Mesothelial cell of epicardium (in vitro differentiated cells): Measurements from ENCODE around the gene METTL1. TPM values are rescaled to one million over a fixed set of nuclear protein-coding genes. Genes with fewer than 3 reads are reported as not detected.

ENCODE experiments used
- DNase-seq, 2 experiments: peaks; one replicate each; pipeline ENCODE4 v3.0.0; 2021; ENCODE audit warnings: low spot score in 2 of 2; ENCODE audit not compliant: unreplicated experiment in 2 of 2
- H3K27ac Mint-ChIP-seq: 2 replicates; pipeline ENCODE4 v1.8.0; 2021; ENCODE audit warnings: mixed read lengths
- H3K27me3 Mint-ChIP-seq: 2 replicates; pipeline ENCODE4 v1.8.0; 2021; ENCODE audit warnings: low read depth, mixed read lengths
- H3K36me3 Mint-ChIP-seq: 2 replicates; pipeline ENCODE4 v1.8.0; 2021; ENCODE audit warnings: mixed read lengths
- H3K4me1 Mint-ChIP-seq: 2 replicates; pipeline ENCODE4 v1.8.0; 2021; ENCODE audit warnings: mixed read lengths
- H3K4me3 Mint-ChIP-seq: 2 replicates; pipeline ENCODE4 v1.8.0; 2021; ENCODE audit warnings: mild to moderate bottlenecking, moderate library complexity, mixed read lengths
- H3K9me3 Mint-ChIP-seq: 2 replicates; pipeline ENCODE4 v1.8.0; 2021; ENCODE audit warnings: mixed read lengths
- CTCF ChIP-seq: fragments of 200-600 bp; sonication (generic); IDR thresholded peaks from one replicate; pipeline ENCODE4 v1.5.0; 2021; ENCODE audit warnings: antibody characterized with exemption; ENCODE audit not compliant: unreplicated experiment
- total RNA-seq: library from RNA; stranded (reverse); gene quantifications from 3 replicates; pipeline ENCODE4 v1.2.1, GENCODE V29; 2021

Gene METTL1
- total RNA-seq, 1 donor from 2014 or later = 32.3 TPM

- no peak for DNase-seq
- Mint-ChIP-seq H3K4me1 (peaks cover 22% of the 10 kb centered on the region), H3K36me3 (peaks cover 10% of the 10 kb centered on the region), H3K9me3 (no peaks in the 10 kb centered on the region), H3K4me3 (peak overlapping the region; percentile 53), H3K27ac (no peak overlapping the region), H3K27me3 (peaks cover 75% of the 10 kb centered on the region)
- no peak for TF ChIP-seq CTCF
These were observed 6.0 kb downstream of the METTL1 start for GRCh38 chr12:57765698-57766463.

- Mint-ChIP-seq H3K4me1 (peaks cover 22% of the 10 kb centered on the region), H3K36me3 (peaks cover 10% of the 10 kb centered on the region), H3K27me3 (peaks cover 83% of the 10 kb centered on the region), H3K9me3 (no peaks in the 10 kb centered on the region), H3K27ac (no peak overlapping the region), H3K4me3 (peak overlapping the region; percentile 52)
- TF ChIP-seq CTCF = no peak
- DNase-seq = peak in 1 of 2 experiments; percentile 45
These were observed 6.8 kb downstream of the METTL1 start for GRCh38 chr12:57765003-57765697.

- DNase-seq = no peak
- H3K4me3 Mint-ChIP-seq = peak overlapping the region; percentile 34
- no peak overlapping the region for H3K27ac Mint-ChIP-seq
- no peak for TF ChIP-seq CTCF
- H3K9me3 Mint-ChIP-seq = no peaks in the 10 kb centered on the region
- H3K4me1 Mint-ChIP-seq = peaks cover 22% of the 10 kb centered on the region
- H3K27me3 Mint-ChIP-seq = peaks cover 87% of the 10 kb centered on the region
- peaks cover 6% of the 10 kb centered on the region for H3K36me3 Mint-ChIP-seq
These were observed 7.3 kb downstream of the METTL1 start for GRCh38 chr12:57764662-57765002.

GRCh38 chr12:57763881-57764661 lies 7.8 kb downstream of the METTL1 start:
- no peak for TF ChIP-seq CTCF
- Mint-ChIP-seq H3K4me1 (peaks cover 22% of the 10 kb centered on the region), H3K4me3 (no peak overlapping the region), H3K27me3 (peaks cover 93% of the 10 kb centered on the region), H3K27ac (no peak overlapping the region), H3K9me3 (no peaks in the 10 kb centered on the region), H3K36me3 (peaks cover 6% of the 10 kb centered on the region)
- no peak for DNase-seq

GRCh38 chr12:57762463-57762862 lies 9.4 kb downstream of the METTL1 start:
- peaks cover 22% of the 10 kb centered on the region for H3K4me1 Mint-ChIP-seq
- H3K27me3 Mint-ChIP-seq = peaks cover 96% of the 10 kb centered on the region
- H3K4me3 Mint-ChIP-seq = no peak overlapping the region
- no peak for TF ChIP-seq CTCF
- DNase-seq = no peak
- H3K9me3 Mint-ChIP-seq = no peaks in the 10 kb centered on the region
- H3K36me3 Mint-ChIP-seq = peaks cover 7% of the 10 kb centered on the region
- H3K27ac Mint-ChIP-seq = no peak overlapping the region
